Activated T-helper 9 cell treated with anti-CD3 and anti-CD28 coated beads, Interleukin-2, amount 50 U/mL, for 16 hours (primary cell): ENCODE results near the gene KRTAP10-5.

Experiments used
- DNase-seq: peaks from one replicate; pipeline ENCODE4 v3.0.0-alpha.2; 2020; ENCODE audit warnings: low read depth

KRTAP10-5 gene

GRCh38 chr21:44549525-44550211 is 30.7 kb downstream of the KRTAP10-5 start:
- DNase-seq = no peak

- DNase-seq = no peak
Observed at GRCh38 chr21:44548922-44549321, 31.5 kb downstream of the KRTAP10-5 start.

GRCh38 chr21:44548381-44548780 is 32.0 kb downstream of the KRTAP10-5 start:
- DNase-seq = no peak

- DNase-seq = no peak
Observed at GRCh38 chr21:44547656-44548331, 32.6 kb downstream of the KRTAP10-5 start.

GRCh38 chr21:44544566-44544965 is 35.8 kb downstream of the KRTAP10-5 start:
- no peak for DNase-seq

GRCh38 chr21:44542716-44543115 is 37.7 kb downstream of the KRTAP10-5 start:
- DNase-seq = no peak

- no peak for DNase-seq
Observed at GRCh38 chr21:44540741-44541288, 39.6 kb downstream of the KRTAP10-5 start.

- DNase-seq = no peak
Observed at GRCh38 chr21:44539991-44540666, 40.3 kb downstream of the KRTAP10-5 start, which contains the start of gene KRTAP10-1. Gene KRTAP10-1, minus strand, starts transcription at chr21:44540195. Its CDS starts 45 bp downstream, at chr21:44540150.

GRCh38 chr21:44539046-44539445 is 41.4 kb downstream of the KRTAP10-5 start:
- DNase-seq = no peak

- no peak for DNase-seq
Observed at GRCh38 chr21:44537930-44538911, 42.2 kb downstream of the KRTAP10-5 start.

GRCh38 chr21:44535963-44536362 is 44.4 kb downstream of the KRTAP10-5 start:
- no peak for DNase-seq

GRCh38 chr21:44534688-44535087 is 45.7 kb downstream of the KRTAP10-5 start:
- DNase-seq = no peak

- no peak for DNase-seq
Observed at GRCh38 chr21:44533891-44534627, 46.3 kb downstream of the KRTAP10-5 start.

- DNase-seq = no peak
Observed at GRCh38 chr21:44533121-44533890, 47.1 kb downstream of the KRTAP10-5 start.

- DNase-seq = no peak
Observed at GRCh38 chr21:44532712-44533111, 47.7 kb downstream of the KRTAP10-5 start.

- DNase-seq = no peak
Observed at GRCh38 chr21:44531606-44532564, 48.5 kb downstream of the KRTAP10-5 start.

- no peak for DNase-seq
Observed at GRCh38 chr21:44530903-44531605, 49.4 kb downstream of the KRTAP10-5 start.

GRCh38 chr21:44530221-44530902 is 50.0 kb downstream of the KRTAP10-5 start:
- DNase-seq = no peak
